Right ventricle myocardium inferior (tissue), 1 donor: ENCODE measurements around the gene SLC22A16. TPM values are rescaled to one million over a fixed set of nuclear protein-coding genes. Genes with fewer than 3 reads are reported as not detected.
A peak's percentile ranks its signal among the peaks of the same experiment; 100 is the strongest.
"Not testable (repeated sequence)": the region's sequence is repeated elsewhere in the genome, so short reads cannot be mapped to it uniquely, and the experiment has no call there.

ENCODE experiments used
- ATAC-seq: fragments of 200-7000 bp; cut with Tn5 transposase; one replicate; pipeline ENCODE4 v1.9.1; 2020; ENCODE audit warnings: mild to moderate bottlenecking, moderate library complexity
- DNase-seq: peaks from one replicate; pipeline ENCODE4 v3.0.0; 2021; ENCODE audit errors: missing footprints
- intact Hi-C: fragments of 100-400 bp; cut with DNase I; formaldehyde crosslinking; loops from one replicate; pipeline ENCODE4 v1.11.0; 2022
- long read RNA-seq: library from polyadenylated mRNA; unstranded; transcript quantifications from one replicate; pipeline ENCODE4 v2.0.0, GENCODE V29; 2021
- total RNA-seq: library from RNA; stranded (reverse); fragmentation: NEBNext Ultra II Directional; extraction: Animal tissue kit (Norgen Biotek cat#: 25700); gene quantifications from one replicate; pipeline ENCODE4 v1.2.1, GENCODE V29; 2021
- donor health status: DM: no; HTN: yes; CAD: no; lungs with severe emphysema.

SLC22A16 gene
- 0.32 TPM for total RNA-seq
- long read RNA-seq: 0 reads

DNA sequence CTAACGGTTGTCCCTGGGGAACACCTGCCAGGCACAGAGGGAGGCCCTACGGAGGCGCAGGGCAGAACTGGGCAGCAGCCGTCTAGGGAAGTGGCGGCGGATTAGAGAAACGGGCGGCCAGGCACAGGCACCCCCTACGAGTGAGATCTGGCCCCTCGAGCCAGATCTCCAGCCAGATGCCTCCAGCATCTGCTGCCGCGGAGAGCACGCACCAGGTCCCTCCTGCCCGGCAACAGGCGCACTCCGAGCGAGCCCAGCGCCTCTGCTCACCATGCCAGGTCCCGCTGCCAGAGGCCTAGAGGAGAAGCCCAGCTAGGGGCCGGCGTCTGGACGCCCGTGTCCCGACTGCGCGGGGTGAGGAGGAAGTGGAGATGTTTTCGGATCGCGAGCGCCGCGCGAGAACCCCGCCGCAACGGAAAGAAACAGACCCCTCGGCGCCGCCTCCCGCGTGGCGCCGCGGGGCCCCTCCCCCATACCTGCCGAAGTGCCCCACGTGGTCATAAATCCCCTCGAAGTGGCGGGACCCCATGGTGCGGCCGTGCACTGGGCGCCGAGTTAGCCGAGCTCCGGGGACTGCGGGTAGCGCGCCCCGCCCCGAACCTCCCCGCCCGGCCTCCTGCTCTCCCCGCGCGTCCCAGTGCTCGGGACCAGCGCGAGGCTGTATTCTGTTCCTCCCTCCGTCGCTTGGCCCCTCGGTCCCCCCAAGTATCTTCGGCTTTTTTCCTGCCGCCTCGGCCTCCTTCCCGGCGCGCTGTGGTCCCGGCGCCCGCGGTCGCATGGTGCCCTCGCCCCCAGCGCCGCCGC lies at the start of gene SLC22A16:
TSS of gene SLC22A16 (minus strand) at position 568 of the 804 bp plus-strand sequence. CDS start at position 529, 39 bp downstream.
- intact Hi-C loops: no loop called here
- DNase-seq (no peak), ATAC-seq (peak; percentile 10)

DNA sequence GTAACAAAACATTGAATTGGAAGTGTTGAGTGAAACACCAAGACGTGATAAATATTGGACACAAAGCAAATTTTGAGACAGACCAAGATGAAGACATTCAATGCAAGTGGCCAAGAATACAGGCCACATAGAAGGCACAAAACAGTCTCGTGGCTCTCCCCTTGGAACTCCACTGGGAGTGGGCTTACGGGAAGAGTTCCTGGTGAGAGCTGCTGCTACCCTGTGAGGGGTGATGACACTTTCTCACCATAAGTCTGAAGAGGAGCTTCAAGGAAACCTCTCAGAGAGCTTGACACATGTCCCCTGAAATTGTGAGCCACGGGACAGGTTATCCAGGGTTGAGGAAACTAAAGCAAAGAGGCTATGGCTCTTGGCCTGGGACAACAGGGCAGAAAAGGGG lies 48.6 kb upstream of the SLC22A16 start:
- intact Hi-C loops: loop anchor here (5.0 to 10.0 kb wide), 3 partner anchors 290 to 690 kb away; partner anchors contain the start of gene CDK19
- DNase-seq (no peak), ATAC-seq (no peak)

- ATAC-seq: no peak
- intact Hi-C loops: loop anchor here (10.0 kb wide), 2 partner anchors 290 to 690 kb away; partner anchors contain the start of gene CDK19
Measured at GRCh38 chr6:110524305-110524704, 47.9 kb upstream of the SLC22A16 start.

GRCh38 chr6:110523451-110524021 lies 47.1 kb upstream of the SLC22A16 start:
- intact Hi-C loops: loop anchor here (10.0 kb wide), 2 partner anchors 291 to 691 kb away; partner anchors contain the start of gene CDK19
- DNase-seq: no peak
- ATAC-seq: no peak

More at GRCh38 chr6:110524305-110524704, 47.9 kb upstream of the SLC22A16 start:
- no peak for DNase-seq

GRCh38 chr6:110522427-110522826 lies 46.0 kb upstream of the SLC22A16 start:
- ATAC-seq (no peak), DNase-seq (no peak)

GRCh38 chr6:110520992-110521543 lies 44.7 kb upstream of the SLC22A16 start:
- DNase-seq (no peak), ATAC-seq (peak; percentile 23)
- intact Hi-C loops: loop anchor here (10.0 kb wide), 2 partner anchors 294 to 694 kb away; partner anchors contain the start of gene CDK19

More at GRCh38 chr6:110522427-110522826, 46.0 kb upstream of the SLC22A16 start:
- intact Hi-C loops: loop anchor here (10.0 kb wide), 2 partner anchors 292 to 692 kb away; partner anchors contain the start of gene CDK19

DNA sequence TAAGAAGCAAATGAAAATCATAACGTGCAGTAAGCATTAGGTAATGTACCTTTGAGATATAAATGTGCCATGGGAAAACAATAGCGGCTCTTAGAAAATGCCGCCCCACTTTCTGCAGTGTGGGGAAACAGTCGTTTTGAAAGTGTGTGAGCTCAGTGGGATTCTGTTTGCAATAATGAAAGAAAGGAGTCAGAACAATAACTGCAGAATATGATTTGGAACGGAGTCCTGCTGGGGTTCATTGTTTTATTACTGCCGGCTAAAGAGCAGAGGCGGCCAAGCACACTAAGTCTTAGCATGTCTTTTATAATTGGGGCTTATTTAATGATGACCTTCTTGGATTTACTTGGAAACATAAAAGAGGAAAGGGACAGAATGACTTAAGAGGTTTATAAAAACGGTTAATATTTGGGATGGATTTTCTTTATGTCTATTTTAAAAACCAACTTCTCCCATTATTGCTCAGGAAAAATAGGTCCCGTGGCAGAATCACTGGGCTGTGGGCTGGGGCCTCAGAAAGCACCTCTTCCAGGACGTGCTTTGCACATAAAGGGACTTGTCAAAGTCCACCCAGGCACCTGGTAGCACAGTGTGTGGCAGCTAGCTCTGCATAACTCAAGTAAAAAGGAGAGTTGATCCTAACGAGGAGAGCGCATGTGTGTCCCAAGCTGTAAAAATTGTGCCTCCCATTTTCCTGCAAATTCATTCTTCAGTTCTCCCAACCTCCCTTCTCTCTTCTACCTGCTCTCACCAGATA lies 44.0 kb upstream of the SLC22A16 start:
- ATAC-seq (no peak), DNase-seq (no peak)
- intact Hi-C loops: loop anchor here (10.0 kb wide), 2 partner anchors 294 to 694 kb away; partner anchors contain the start of gene CDK19

- DNase-seq (no peak), ATAC-seq (no peak)
- intact Hi-C loops: no loop called here
Measured at GRCh38 chr6:110517601-110518281, 41.3 kb upstream of the SLC22A16 start.

- DNase-seq: no peak
- ATAC-seq: no peak
- intact Hi-C loops: no loop called here
Measured at GRCh38 chr6:110517034-110517433, 40.6 kb upstream of the SLC22A16 start.

DNA sequence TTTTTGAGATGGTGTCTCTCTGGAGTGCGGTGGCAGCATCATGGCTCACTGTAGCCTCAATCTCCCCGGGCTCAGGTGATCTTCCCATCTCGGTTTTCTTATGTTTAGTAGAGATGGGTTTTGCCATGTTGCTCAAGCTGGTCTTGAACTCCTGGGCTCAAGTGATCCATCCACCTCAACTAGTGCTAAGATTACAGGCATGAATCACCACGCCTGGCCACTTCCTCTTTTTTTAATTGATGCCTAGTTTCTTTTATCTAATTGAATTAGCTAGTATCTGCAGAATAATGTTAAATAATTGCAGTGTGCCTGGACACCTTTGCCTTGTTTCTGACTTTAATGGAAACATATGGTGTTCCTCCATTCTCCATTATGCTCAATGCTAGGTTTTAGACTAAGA lies 38.4 kb upstream of the SLC22A16 start:
- DNase-seq: no peak
- intact Hi-C loops: no loop called here
- no peak for ATAC-seq

GRCh38 chr6:110512991-110513390 lies 36.6 kb upstream of the SLC22A16 start:
- ATAC-seq (no peak), DNase-seq (no peak)
- intact Hi-C loops: no loop called here

DNA sequence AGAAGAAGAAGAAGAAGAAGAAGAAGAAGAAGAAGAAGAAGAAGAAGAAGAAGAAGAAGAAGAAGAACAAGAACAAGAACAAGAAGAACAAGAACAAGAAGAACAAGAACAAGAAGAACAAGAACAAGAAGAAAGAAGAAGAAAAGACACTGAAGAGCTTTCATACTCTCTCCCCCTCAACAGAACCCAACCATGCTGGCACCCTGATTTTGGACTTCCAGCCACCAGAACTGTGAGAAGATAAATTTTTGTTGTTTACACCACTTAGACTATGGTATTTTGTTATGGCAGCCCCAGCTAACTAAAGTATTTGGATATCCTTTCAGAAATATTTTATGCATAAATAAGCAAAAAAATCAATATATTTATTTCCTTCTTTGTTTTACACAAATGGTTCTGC lies 36.1 kb upstream of the SLC22A16 start:
- intact Hi-C loops, ATAC-seq, DNase-seq: not testable (repeated sequence)

DNA sequence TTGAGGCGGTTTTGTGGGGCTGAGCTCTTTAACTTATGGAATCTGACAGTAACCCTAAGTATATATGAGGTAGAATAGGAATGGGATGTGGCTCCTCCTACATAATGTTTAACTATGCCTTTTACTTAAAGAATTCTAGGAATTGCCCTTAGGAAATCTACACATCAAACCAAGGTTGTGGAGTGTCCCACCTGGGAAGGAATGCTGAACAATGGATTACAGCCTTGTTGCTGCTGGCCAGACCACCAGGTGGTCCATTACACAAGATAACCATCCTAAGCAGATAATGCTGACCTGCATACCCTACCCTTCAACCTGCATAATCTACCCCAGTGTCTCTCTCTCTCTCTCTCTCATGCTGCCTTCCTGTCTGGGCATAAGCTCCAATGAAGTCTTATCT lies 35.0 kb upstream of the SLC22A16 start:
- no peak for ATAC-seq
- no peak for DNase-seq
- intact Hi-C loops: no loop called here

GRCh38 chr6:110509617-110510241 lies 33.3 kb upstream of the SLC22A16 start:
- intact Hi-C loops: no loop called here
- DNase-seq (no peak), ATAC-seq (no peak)

- DNase-seq, ATAC-seq: not testable (repeated sequence)
Measured at GRCh38 chr6:110504891-110505290, 28.5 kb upstream of the SLC22A16 start.

GRCh38 chr6:110495949-110496348 lies 19.5 kb upstream of the SLC22A16 start:
- ATAC-seq (no peak), DNase-seq (no peak)
- intact Hi-C loops: no loop called here

More at GRCh38 chr6:110504891-110505290, 28.5 kb upstream of the SLC22A16 start:
- intact Hi-C loops: not testable (repeated sequence)

DNA sequence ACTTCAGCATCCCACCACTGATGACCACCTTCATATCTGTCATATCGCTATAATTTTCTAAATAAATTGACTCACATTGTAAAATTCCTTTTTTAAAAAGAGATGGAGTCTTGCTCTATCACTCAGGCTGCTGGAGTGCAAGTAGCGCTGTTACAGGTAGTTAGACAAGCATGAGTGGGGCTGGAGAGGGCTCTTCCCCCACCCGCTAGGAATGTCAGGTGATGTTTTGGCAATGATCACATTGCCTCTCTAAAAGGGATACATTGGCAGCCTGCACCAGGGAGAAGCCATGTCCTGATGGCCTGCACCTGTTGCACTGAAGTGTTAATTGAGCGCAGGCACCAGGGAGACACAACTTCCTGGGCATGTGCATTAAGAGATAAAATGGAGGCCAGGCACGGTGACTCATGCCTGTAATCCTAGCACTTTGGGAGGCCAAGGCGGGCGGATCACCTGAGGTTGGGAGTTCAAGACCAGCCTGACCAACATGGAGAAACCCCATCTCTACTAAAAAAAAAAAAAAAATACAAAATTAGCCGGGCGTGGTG lies 16.9 kb upstream of the SLC22A16 start:
- intact Hi-C loops: no loop called here
- DNase-seq (no peak), ATAC-seq (no peak)
